ENCODE measurements around the gene VEGFB.
A peak's percentile ranks its signal among the peaks of the same experiment; 100 is the strongest.

Gene VEGFB

DNA sequence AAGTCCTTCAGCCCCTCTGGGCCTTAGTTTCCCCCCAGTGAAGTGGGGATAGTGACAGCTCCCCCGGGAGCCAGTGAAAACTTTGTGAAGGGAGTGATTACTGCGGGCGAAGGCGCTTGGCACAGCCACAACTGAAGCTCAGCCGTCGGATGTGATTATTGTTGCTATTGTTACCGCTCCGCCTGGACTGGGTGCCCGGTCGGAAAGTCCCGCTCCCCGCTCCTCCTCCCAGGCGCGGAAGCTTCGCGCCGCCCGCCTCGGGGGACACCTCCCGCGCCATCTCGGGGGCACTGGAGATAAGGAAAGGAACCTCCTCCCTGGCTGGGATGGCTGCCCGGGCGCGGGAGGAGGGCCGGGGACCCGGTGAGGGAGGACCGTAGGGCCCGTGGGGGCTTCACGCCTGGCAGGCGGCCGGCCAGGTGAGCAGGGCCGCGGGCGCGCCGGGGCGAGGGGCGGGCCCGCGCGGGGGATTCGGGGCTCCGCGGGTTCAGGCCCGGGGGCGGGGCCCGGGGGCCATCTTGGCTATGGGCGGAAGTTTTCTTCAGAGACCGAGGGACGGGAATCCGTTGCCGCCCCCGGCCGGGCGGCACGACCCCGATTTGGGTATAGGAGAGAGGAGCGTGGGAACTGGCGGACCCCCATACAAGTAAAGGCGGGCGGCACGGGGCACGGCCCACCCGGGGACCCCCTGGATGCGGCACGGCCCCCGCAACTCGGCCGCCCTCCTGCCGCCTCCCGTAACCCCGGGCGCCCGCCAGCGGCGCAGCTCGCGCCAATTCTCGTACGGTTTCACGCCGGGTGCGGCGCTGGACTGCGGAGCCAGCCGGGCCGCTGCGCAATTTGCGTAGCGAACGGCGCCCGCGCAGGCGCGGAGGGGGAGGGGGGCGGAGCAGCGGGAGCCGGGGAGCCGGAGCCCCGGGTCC, 50.8 kb downstream of the VEGFB start, which contains the start of gene GPR137:
Gene GPR137 (plus strand): TSS at position 887 of the 923 bp plus-strand sequence. CDS start 677 bp downstream, outside the sequence.
- DNase-seq = peak; percentile 87 to 90

DNA sequence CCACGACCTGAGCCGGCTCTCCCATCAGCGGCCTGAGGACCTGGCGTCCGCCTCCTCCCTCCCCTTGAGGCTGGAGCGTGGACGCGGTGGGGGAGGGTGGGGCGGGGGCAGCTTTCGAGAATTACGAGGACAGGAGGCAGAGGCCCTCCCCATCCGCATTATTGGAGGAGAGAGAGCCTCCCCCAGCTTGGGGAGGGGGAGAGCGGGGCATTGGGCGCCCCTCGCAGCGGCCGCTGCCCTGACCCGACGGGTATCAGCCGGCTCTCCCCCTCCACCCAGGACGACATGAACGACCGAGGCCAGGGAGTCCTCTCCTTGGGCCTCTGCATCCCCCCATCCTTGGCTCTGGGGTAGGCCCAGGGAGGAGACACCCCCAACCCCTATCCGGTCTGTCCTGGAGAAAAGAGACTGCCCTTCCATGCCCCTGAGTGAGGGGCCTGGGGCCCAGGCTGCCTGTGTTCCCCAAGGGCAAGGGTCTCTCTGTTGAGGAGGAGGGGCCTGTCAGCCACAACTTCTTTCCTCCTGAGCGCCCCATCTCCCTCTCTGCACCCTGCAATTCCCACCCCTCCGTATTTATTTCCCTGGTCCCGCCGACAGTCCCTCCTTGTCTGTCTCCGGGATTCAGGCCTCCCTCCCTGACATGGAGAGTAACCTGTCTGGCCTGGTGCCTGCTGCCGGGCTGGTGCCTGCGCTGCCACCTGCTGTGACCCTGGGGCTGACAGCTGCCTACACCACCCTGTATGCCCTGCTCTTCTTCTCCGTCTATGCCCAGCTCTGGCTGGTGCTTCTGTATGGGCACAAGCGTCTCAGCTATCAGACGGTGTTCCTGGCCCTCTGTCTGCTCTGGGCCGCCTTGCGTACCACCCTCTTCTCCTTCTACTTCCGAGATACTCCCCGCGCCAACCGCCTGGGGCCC, 51.8 kb downstream of the VEGFB start:
- DNase-seq = no peak

DNA sequence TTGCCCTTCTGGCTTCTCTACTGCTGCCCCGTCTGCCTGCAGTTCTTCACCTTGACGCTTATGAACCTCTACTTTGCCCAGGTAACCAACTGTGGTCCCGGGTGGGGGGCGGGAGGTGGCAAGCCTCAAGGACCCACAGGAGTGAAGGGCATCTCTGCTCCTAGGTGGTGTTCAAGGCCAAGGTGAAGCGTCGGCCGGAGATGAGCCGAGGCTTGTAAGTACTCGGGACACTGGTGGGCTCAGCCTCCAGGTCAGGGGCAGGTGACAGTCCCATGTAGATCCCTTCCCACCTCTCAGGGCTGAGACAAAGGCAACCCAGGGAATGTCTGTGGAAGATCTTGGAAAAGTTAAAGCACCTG, 52.4 kb downstream of the VEGFB start:
- DNase-seq = no peak

DNA sequence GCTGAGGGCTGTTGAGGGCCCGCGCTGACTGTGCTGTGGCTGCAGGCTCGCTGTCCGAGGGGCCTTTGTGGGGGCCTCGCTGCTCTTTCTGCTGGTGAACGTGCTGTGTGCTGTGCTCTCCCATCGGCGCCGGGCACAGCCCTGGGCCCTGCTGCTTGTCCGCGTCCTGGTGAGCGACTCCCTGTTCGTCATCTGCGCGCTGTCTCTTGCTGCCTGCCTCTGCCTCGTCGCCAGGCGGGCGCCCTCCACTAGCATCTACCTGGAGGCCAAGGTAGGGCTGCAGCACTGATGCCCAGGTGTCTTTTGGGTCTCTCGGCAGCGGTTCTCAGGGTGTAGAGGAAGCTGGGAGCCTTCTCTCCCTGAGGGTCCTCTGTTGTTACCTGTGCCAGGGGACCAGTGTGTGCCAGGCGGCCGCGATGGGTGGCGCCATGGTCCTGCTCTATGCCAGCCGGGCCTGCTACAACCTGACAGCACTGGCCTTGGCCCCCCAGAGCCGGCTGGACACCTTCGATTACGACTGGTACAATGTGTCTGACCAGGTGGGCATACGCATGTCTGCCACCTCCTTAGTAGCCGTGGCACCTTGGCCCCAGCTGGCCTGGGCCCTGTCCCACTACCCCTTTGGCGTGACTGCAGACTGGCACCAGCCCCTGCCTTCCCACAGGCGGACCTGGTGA, 53.4 kb downstream of the VEGFB start:
- no peak for DNase-seq

DNA sequence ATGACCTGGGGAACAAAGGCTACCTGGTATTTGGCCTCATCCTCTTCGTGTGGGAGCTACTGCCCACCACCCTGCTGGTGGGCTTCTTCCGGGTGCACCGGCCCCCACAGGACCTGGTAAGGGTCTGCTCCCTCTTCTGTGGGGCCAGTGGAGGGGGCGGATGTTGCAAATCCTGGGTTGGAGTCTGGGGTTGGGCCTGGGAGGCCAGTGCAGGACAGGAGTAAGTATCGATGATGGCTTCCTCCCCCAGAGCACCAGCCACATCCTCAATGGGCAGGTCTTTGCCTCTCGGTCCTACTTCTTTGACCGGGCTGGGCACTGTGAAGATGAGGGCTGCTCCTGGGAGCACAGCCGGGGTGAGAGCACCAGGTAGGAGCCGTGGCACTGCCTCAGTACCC, 54.0 kb downstream of the VEGFB start:
- DNase-seq = no peak
